Activated CD4-positive, CD25-positive, alpha-beta regulatory T cell treated with anti-CD3 and anti-CD28 coated beads, Interleukin-2, amount 50 U/mL, for 24 hours (primary cell): ENCODE data around the gene DDC.
"Not testable (repeated sequence)": the region's sequence is repeated elsewhere in the genome, so short reads cannot be mapped to it uniquely, and the experiment has no call there.

Experiments
- ATAC-seq, 2 donors: fragments of 150-1000 bp; cut with Tn5 transposase; one replicate each; pipeline ENCODE4 v1.10.0; 2021; ENCODE audit warnings: mild to moderate bottlenecking in 1 of 2, moderate library complexity in 1 of 2

DDC gene

DNA sequence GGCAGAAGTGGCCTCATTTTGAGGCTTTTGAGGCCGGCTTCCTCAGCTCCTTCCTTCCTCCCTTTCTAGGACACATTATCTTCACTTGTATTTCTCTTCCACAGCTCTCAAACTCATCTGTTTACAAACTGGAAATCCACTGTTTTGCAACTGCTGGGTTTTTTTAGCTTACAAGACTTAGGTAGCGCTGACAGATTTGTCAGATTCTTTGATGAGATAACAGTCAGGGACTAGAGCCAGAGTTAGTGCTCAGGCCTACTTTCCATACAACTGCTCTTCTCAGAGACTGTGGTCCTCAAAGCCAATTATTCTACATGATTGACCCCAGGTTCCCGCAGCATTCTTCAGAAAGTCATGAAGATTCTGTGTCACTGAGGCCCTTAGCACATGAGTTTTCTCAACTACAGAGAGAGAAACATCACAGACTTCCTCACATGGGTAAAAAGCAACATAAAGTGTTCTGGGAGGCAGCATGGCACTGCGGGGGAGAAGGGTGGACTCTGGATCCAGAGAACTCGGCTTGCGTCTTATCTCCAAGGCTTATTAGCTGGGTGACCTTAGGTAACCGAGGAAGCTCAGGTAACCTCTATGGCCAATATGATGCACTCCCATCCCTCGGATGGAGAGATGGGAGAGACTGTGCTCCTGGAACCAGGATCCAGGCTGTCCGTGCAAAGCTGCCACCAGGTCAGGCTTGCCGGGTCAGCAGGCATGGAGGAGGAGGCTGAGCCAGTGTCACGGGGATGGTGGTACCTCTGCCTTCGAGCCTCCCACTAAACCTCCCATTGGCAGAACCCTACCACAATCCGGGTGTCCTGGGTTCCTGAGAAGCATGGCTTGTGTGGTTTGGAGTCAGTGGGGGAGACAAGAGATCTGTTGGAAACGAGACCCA lies 10.5 kb downstream of the DDC start:
- ATAC-seq: no peak

DNA sequence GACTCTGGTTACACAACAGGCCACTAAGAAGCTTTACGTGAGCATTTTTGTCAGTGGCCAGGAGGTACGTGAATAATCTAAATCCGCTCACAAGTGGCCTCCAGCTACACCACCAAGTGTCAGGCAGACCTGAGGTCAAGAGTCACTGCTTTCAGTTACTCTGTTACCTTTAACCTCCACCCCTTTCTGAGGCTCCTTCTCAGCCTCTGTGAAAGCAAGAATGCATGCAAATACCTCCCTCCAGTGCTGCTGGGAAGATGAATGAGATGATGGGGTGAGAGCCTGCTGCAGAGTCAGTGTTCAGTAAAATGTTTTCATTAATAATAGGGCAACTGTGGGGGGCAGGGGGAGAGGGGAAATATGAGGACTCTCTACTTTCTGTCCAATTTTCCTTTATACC lies 11.2 kb downstream of the DDC start:
- no peak for ATAC-seq

DNA sequence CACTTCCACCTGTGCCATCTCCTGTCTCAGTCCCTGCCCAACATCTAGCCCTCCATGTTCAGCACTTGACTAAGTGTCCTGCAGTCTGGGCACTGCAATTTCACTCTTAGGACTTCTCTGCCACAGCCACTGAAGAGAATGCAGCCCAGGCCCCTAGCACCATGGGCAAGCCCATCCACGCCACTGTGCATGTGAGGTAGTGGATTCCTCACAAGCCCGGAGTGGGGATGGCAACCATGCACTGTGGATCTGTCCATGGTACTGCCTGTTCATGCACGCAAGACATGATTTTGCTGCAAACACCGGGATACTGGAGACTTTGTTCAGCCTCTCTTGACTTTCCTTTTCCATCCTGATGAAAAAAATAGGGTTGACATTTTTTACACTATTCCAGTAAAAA lies 12.3 kb downstream of the DDC start:
- ATAC-seq: no peak

DNA sequence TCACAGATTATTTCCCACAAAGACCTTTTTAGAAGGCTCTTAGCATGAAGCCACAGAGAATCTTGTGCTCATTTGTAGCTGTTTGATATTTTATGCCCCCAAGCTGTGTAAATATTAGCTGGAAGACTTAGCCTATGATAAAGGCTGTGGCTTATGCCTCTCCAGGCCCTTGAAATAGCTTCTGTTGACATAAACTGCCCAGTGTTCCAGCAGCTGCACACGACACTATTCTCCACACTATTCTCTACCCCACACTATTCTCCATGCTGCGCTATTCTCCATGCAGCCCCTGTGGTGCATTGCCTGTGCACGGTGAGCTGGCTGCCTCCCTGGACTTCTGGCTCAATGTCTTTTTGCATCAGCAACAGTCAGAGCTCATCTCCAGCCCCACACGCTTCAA lies 13.1 kb downstream of the DDC start:
- no peak for ATAC-seq

DNA sequence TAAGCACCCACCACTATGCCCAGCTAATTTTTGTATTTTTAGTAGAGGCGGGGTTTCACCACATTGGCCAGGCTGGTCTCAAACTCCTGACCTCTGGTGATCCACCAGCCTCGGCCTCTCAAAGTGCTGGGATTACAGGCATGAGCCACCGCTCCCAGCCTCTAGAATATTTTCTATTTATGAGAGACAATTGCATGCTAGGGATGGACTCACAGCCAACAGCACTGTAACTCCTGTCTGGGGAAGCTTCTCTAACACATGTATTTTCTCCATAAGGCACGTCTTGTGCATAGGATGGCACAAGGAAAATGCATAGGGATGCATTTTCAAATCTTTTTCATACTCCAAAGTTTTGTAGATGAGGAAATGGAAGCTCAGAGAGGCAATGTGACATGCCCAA lies 19.6 kb downstream of the DDC start:
- ATAC-seq: not testable (repeated sequence)

DNA sequence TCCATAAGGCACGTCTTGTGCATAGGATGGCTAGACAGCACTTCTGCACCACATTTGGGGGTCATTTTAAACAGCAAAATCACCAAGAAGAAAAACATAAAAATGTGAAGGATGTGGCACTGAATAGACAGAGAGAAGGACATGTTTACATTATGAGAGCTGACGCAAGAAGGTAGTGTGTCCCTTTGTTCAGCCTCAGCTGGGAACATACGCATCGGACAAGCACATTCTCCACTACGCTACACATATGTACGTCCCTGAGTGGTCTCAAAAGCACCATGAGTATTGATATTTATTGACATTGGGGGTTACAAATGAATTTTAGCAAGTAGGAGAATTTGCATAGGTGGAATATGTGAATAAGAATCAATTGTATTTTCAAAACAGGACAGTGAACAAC lies 20.2 kb downstream of the DDC start:
- no peak for ATAC-seq

DNA sequence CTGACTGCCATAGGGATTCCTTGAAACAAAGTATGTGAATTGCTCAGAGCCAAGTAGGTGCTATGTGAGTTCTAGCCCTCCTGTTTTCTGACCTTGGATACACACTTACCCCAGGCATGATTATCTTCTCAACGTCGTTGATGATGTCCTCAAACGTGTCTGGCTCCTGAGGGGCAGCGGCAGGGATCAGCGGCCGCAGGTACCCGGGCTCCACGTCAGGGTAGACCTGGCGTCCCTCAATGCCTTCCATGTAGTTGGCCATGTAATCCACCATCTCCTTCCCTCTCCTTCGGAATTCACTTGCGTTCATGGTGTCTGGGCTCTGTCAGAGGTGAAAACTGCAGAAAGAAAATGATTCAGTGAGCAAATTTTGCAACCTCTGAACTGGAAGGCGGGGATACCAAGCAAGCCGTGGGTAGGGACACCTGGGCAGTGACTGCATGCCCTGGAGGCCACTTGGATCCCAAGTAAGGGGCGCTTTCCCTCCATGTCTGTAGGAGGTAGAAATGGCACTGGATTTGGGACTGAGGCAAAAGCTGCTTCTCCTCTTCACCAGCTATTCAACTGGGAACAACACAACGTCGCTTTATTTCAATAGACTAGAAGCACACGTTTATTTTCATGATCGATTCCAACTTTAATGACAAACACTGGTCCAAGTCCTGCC lies 21.3 kb downstream of the DDC start:
- no peak for ATAC-seq

DNA sequence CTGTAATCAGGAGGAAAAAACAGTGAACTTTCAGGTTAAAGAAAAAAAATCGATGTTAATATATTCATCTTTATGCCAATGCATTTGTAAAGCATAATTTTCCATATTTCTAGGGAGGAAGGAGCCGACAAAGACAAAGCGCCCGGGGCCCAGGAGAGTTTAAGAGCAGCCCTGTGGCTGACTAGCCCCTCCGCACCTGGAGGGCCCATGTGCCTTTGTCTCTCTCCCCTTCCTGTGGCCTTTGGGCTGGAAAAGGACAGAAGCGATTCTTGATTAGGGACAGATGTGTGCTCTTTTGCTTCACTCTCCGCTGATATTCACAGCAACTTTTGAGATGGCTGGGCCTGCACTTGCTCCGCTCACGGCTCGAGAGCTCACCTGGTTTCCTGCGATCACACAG lies 23.1 kb downstream of the DDC start:
- ATAC-seq: no peak

DNA sequence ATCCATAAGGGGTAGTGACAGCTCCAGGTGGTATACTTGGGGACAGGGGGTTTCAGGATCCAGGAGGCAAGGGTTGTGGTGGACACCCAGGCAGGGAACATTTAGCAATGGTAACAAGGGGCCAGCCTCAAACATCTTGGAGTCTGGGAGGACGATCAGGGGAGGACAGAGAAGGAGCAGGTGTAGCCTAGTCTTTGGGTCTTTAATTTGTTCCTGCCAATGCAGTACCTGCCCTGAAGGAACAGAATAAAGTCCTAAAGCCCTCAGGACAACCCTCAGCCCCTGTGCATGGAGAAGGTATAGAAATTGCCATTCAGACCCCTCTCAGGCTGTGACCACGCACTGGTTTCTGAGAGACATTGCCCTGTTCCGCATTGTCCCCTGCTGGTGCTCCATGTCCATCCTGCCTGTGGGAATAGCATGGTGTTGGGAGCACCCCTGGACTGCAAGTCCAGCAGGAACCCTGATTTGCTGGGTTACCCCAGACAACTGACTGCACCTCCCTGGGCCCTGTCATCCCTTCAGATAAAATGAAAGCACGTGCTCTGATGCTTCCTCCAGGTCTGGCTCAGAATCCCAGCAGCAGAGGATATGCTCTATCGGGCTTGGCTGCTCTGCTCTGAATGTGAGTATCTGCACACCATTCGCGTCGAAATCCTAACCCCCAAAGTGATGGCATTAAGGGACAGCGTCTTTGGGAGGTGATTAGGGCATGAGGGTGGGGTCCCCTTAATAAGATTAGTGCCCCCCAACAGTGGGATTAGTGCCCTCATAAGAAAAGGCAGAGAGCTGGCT lies 24.2 kb downstream of the DDC start:
- no peak for ATAC-seq

DNA sequence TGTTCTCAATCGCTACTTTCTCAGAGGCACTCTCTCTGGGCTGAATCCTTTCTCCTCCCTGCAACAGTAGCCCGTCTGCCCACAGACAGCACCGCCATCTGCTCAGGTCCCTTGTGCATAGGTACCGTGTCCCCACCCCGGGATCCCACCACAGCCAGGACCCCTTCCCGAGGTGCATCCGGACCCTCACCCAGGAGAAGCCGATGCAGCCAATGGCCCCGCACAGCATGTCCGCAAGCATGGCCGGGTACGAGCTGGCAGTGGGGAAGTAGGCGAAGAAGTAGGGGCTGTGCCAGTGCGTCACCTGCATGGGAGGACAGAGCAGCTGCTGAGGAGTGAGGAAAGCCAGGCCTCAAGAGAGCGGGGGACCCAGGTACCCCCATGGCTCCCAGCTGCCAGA lies 25.5 kb downstream of the DDC start:
- ATAC-seq: no peak

DNA sequence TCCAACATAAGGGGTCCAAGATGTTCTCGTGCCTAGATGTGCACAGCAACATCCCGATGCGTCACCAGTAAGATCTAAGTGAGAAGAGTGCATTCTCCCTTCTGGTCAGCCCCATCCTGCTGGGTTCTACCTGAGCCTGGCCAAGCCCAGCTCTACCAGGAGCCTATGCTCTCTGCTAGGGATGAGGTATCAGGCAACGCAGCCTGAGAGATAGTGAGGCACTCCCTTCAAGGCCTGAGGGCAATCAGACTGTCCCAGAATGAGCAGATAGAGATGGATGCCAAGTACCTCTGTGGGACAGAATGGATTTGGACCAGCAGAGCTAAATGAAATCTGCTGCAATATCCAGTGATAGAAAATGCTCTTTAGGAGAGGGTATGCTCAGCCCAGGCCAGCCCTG lies 26.7 kb downstream of the DDC start:
- ATAC-seq: no peak

DNA sequence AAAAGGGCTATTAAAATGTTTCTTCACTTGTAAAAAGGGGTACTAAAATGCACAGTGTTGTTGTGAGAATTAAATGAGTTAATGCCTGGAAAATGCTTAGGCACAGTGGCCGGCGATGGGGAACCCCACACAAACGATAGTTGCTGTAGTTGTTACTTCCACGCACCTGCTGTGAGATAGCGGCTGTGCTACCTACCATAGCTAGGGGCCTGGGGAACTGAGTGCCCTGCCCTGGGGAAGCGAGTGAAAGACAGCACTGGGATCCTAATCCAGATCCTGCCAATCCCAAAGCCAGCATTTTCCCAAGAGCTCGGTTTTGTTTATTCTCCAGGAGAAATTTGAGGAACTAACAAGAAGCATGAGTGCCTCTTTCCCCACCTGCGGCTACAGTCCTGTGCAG lies 27.8 kb downstream of the DDC start:
- no peak for ATAC-seq

DNA sequence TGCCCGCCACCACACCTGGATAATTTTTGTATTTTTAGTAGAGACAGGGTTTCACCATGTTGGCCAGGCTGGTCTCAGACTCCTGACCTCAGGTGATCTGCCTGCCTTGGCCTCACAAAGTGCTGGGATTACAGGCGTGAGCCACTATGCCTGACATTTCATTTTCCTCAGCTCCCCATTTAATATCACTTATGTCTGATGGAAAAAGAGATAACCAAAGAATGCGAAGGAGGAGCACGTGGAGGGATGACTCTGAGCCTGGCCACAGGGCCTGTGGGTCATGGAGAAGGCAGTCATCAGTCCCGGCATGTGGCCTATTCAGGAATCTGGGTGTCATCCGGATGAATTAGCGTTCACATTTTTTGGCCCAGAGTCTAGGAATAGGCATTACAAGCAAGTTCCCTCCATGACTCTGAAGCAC lies 29.9 kb downstream of the DDC start:
- ATAC-seq: not testable (repeated sequence)

DNA sequence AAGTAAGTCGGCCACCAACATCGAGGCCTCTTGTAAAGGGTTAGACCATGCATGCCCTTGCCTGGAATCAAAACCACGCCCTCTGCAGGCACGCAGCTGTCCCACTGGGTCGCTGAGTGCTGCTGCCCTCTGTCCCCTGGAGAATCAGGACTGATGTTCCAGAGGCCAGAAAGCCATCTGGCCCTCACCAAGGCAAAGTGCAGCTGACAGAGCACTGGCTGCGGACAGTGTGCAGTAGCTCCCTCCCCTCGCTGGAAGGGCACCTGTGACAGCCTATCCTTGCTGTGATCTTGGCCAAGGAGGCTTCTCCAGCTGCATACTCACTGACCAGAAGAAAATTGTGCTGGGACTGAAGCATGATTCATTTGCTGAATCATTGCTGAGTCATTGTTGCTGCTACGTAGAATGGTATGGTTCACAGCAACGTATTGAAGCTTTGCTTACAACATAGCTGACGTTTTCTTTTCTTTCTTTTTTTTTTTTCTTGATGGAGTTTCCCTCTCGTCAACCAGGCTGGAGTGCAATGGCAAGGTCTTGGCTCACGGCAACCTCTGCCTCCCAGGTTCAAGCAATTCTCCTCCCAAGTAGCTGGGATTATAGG lies 30.4 kb downstream of the DDC start:
- peak; percentile 60 to 72 for ATAC-seq

DNA sequence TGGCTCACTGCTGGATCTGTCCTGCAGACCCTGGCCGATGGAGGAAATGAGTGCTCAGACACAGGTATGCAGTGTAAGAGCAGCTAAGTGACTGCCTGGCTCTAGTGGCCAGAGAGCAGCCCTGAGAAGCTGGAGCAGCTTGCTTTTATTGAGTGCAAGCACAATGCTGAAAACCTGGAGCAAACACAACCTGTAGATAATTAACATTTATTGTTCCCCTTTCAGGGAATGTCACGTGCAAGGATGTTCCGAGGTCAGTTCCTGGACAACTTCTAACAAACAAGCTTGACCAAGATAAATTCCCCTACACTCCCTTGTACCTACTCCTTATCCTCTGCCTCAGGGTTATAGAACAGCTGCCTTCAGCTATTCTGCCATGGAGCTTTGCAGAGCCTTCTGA lies 31.3 kb downstream of the DDC start:
- no peak for ATAC-seq

DNA sequence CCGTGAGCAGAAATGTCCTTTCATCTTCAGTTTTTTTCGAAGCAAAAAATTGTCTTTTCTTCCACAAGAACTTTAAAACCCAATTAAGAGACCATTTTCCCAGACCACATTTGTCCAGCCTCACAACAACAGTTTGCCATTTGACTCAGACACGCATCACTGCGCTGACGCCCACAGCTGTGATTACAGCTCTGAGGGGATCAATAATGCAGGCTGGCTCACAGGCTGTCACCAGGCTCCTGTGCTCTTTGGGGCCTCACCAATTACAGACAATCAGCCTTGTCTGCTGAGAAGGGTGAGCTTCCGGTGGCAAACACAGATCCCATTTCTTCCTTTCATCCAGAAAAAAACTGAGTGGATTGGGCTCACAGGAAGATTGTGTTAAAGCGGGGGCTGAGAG lies 33.3 kb downstream of the DDC start:
- peak; percentile 14 to 15 for ATAC-seq

DNA sequence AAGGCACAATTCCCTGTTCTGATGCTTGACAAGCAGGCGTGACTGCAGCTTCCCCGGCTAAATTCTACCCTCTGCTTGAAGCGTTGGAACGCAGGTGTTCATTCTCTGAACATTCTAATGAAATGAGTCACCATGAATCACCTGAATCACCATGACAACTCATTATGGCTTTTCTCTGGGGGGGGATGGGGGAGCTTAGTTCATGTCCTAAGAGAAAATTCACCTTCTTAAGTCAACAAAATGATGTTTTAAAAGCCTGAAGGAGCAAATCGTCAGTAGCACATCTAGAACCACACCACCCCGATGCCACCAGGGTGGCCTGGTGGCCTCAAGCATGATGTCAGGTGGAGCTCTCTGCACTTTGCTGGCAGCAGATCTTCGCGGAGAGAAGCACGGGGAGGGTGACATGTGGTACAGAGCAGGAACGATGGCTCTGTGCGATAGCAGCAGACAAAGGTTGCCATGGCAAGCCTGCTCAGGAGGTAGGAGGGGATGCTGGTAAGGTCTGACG lies 33.7 kb downstream of the DDC start:
- ATAC-seq: peak; percentile 71 to 72

DNA sequence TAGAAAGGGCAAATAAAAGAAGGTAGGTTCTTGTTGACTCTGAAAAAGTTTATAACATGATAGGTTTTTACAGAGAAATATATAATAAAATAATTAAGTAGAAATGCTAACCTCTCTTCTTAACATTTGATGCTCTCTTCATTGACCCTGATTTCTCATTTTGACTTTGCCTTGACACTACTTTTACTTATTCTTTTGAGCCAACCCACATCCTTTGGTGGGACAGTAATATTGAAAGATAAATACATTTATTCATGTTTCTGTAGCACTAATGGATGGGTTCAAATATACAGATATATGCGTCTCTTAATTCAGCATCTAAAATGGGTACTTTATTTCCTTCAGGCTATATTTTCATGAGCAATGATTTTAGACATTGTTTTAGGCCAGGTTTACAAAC lies 34.4 kb downstream of the DDC start:
- ATAC-seq: peak in 1 of 2 donors; percentile 31

DNA sequence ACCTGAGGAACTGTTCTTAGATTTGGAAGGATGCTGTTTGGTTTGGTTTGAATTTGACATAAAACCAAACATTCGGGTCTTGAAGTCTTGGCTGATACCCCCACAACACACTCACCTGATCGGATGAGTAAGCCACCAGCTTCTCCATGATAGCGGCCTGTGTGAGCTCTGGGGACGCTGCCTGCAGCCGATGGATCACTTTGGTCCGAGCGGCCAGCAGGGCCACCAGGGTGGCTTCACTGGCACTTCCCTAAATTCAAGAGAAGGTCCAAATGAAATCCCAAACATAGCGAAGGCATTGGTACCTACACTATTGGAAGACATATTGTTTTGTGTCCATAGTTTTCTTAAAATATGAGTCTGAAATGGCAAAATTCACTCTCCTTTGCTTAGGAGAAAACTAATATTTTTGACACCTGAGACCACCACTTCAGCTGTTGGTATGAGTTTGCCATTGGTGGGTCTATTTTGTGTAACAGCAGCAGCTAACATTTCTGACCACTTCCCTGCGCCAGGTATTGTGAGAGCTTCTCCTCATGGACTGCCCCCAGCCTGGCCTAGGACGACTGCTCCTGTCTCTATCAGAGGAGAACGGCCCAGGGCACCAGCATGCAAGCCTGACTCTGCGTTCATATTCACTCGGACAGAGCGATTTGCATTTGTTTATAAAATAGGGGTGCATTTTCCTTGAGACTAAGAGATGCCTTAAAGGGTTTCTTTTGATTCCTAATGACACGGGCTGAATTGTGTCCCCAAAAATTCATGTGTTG lies 35.9 kb downstream of the DDC start:
- no peak for ATAC-seq

DNA sequence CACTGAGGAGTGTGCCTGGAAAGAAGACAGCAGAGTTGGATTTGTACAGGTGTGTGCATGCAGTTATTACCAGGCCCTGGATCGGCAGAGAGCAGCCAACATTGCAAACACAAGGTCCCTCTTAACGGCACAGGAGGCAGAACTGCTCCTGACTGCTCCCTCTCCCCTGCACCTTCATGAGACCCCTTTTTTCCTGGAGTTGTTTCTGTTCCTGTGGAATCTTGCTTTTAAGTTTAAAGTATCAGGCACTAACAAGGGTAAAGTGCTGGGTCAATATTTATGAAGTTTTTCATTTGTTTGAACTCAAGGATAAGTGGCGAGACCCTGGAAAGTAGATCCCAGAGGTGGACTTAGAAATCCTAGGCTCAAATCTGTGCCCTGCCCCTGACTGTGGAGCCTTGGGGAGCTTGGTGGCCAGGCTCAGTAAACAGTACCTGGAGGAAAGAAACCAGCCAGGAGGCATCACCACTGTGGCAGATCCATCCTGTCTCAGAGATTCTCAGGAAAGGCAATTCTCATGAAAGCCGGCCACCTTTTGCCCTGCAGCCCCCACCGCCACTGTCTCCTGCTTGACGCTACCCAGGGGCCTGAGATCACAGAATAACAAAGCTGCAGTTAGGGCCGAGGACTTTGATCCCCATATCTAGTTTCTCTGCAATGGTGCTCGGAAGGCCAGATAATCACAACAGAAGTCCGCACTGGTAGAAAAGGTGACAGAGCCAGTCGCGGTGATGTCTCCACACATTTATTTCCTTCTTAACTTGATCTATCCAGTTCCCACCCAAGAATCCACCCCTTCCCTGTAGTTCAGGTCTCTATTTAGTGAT lies 36.7 kb downstream of the DDC start:
- ATAC-seq: no peak

DNA sequence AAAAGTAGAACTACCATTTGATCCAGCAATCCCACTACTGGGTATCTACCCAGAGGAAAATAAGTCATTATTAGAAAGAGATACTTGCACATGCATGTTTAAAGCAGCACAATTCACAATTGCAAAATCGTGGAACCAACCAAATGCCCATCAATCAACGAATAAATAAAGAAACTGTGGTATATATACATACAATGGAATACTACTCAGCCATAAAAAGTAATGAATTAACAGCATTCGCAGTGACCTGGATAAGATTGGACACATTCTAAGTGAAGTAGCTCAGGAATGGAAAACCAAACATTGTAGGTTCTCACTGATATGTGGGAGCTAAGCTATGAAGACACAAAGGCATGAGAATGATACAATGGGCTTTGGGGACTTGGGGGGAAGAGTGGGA lies 45.9 kb downstream of the DDC start:
- not testable (repeated sequence) for ATAC-seq
